Testis (tissue), 3 donors: ENCODE measurements around the gene HGS. TPM values are rescaled to one million over a fixed set of nuclear protein-coding genes. Genes with fewer than 3 reads are reported as not detected.

ENCODE experiments used
- DNase-seq: peaks from one replicate; pipeline ENCODE4 v3.0.0-alpha.2; 2019
- H3K27ac ChIP-seq, 2 donors: fragments of 200-600 bp; sonication (generic); one replicate each; pipeline ENCODE4 v1.5.1; 2019
- H3K27me3 ChIP-seq: fragments of 200-600 bp; sonication (generic); one replicate; pipeline ENCODE4 v1.5.1; 2019
- H3K36me3 ChIP-seq: fragments of 200-600 bp; sonication (generic); one replicate; pipeline ENCODE4 v1.5.1; 2017; ENCODE audit warnings: low read depth; ENCODE audit errors: missing control alignments
- H3K4me1 ChIP-seq: fragments of 200-600 bp; sonication (generic); one replicate; pipeline ENCODE4 v1.5.1; 2019
- H3K4me3 ChIP-seq, 2 donors: fragments of 200-600 bp; sonication (generic); one replicate each; pipeline ENCODE4 v1.5.1; 2017 to 2019
- H3K9me3 ChIP-seq: fragments of 200-600 bp; sonication (generic); one replicate; pipeline ENCODE4 v1.5.1; 2017
- POLR2A ChIP-seq: fragments of 450-650 bp; IDR thresholded peaks from one replicate; pipeline ENCODE4 v1.6.1; 2017; ENCODE audit warnings: antibody characterized with exemption, mild to moderate bottlenecking, moderate library complexity
- WGBS, 2 donors: methylation state at CpG; one replicate each; pipeline ENCODE4 v1.1.5; 2018; 5-methylcytosine and 5-hydroxymethylcytosine counted together
- intact Hi-C: fragments of 100-400 bp; cut with DNase I; formaldehyde crosslinking; loops from one replicate; pipeline ENCODE4 v1.15.1; 2023; ENCODE audit warnings: low total_unique reads
- polyA plus RNA-seq: library from polyadenylated mRNA; stranded (reverse); fragments of 350-450 nt; fragmentation: Illumina TruSeq; extraction: RNeasy Lipid Tissue Mini Kit (QIAGEN cat#74804); gene quantifications from one replicate; pipeline ENCODE4 v1.2.3, GENCODE V29; 2014; ENCODE audit warnings: low read depth, low replicate concordance; ENCODE audit not compliant: insufficient read depth
- total RNA-seq, 2 donors: library from RNA; depleted of rRNA; stranded (reverse); fragments of >200 nt; gene quantifications; one replicate each; pipeline ENCODE4 v1.2.3, GENCODE V29; 2016
- TF ChIP-seq, protein P1 (sequence below), 3 experiments: fragments of 450-650 bp in 2 of 3; fragments of 200-600 bp in 1 of 3; sonication (generic) in 1 of 3; IDR thresholded peaks; one replicate each; pipeline ENCODE4 v1.5.1; 2016 to 2019; ENCODE audit warnings: antibody characterized with exemption in 3 of 3, mild to moderate bottlenecking in 2 of 3, moderate library complexity in 1 of 3

HGS gene
- total and polyA plus RNA-seq, 3 donors from 2014 or later: 154 to 182 (median 160) TPM

DNA sequence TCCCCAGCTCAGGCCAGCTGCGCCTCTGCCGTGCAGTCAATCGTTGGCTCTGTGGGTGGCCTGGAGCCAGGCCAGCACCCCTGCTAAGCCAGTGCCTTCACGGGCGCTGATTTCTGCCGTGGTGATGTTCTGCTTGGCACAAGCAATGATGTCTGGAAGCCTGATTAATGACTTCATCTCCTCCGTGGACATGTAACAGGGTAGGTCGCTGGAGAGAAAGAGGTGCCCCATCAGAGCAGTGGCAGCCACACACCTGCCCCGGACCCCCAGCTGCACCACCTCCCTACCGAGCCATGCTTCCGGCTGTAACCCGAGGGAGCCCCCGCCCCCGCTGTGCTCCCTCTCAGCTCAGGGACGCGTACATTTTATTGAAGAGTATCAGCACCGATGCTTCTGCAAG is 2.1 kb upstream of the HGS start:
- intact Hi-C loops: no loop called here
- WGBS, 2 donors: 49 to 55% methylated on average over 10 to 17 of the region's 17 CpGs
- no peaks in the 10 kb centered on the region for H3K27me3 ChIP-seq

DNA sequence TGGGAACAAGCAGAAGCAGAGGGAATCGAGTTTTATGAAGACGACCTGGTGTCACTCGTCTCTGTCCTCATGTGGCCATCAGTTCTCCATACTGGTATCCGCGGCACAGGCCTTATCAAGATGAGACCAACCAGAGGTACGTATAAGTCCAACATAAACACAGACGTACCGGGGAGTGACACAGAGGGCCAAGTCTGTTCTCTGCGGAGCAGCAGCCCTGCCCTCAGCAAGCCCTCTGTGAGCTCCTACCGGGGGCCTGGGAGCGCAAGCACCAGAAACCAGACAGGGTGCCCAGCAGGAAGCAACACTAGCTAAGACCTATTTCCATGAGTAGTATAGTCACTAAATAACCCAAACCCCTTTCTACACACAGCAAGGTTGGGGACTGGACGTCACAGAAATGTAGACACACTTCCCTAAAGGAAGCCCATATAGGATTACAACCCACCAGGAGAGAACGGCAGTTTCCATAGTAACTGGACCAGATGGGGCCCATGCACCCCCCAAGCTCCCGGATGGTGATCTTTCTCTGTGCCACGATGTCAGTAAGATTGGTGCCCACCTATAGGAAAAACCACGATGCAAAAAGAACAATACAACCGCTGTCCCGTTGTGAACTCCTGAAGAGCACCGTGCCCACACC is 1.1 kb upstream of the HGS start:
- Histone ChIP-seq H3K9me3 (no peaks in the 10 kb centered on the region), H3K4me1 (peaks cover 27% of the 10 kb centered on the region), H3K27me3 (no peaks in the 10 kb centered on the region), H3K27ac (peak overlapping the region in 1 of 2 donors; percentile 70), H3K36me3 (no peaks in the 10 kb centered on the region), H3K4me3 (peak overlapping the region; percentile 97 to 99)
- WGBS, 2 donors: 26 to 30% methylated on average over 11 to 19 of the region's 19 CpGs
- TF ChIP-seq, protein P1, sequence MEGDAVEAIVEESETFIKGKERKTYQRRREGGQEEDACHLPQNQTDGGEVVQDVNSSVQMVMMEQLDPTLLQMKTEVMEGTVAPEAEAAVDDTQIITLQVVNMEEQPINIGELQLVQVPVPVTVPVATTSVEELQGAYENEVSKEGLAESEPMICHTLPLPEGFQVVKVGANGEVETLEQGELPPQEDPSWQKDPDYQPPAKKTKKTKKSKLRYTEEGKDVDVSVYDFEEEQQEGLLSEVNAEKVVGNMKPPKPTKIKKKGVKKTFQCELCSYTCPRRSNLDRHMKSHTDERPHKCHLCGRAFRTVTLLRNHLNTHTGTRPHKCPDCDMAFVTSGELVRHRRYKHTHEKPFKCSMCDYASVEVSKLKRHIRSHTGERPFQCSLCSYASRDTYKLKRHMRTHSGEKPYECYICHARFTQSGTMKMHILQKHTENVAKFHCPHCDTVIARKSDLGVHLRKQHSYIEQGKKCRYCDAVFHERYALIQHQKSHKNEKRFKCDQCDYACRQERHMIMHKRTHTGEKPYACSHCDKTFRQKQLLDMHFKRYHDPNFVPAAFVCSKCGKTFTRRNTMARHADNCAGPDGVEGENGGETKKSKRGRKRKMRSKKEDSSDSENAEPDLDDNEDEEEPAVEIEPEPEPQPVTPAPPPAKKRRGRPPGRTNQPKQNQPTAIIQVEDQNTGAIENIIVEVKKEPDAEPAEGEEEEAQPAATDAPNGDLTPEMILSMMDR (IDR thresholded peaks at IDR 0.05): no peak
- TF ChIP-seq POLR2A: no peak
- no peak for DNase-seq
- intact Hi-C loops: no loop called here

More for the DNA sequence above, 2.1 kb upstream of the HGS start:
- H3K27ac ChIP-seq: no peak overlapping the region
- H3K4me3 ChIP-seq: no peak overlapping the region
- no peaks in the 10 kb centered on the region for H3K36me3 ChIP-seq
- TF ChIP-seq POLR2A: no peak
- TF ChIP-seq, protein P1 (IDR thresholded peaks at IDR 0.05): no peak
- peaks cover 27% of the 10 kb centered on the region for H3K4me1 ChIP-seq
- DNase-seq: peak; percentile 49
- H3K9me3 ChIP-seq: no peaks in the 10 kb centered on the region

DNA sequence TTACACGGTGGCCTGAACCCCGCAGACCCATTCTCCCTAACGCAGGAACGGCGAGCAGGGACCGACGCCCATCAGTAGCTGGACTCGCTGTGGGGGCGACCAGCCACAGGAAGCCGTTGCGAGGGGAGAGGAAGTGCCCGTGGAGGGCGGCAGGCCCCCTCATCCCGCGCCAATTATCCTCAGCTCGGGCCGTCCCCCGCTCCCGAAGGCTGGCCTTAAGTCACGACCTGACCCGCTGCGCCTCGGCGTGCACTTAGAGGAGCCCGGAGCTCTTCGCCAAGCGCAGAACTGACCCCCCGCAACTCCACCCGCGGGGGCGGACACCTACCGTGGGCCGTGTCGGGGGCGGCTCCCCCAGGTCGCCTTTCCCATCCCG is 615 bp upstream of the HGS start:
- intact Hi-C loops: no loop called here
- H3K36me3 ChIP-seq: no peaks in the 10 kb centered on the region
- H3K27me3 ChIP-seq: no peaks in the 10 kb centered on the region
- WGBS, 2 donors: 1 to 4% methylated on average over 5 to 35 of the region's 37 CpGs
- peaks cover 27% of the 10 kb centered on the region for H3K4me1 ChIP-seq
- peak overlapping the region; percentile 23 to 70 for H3K27ac ChIP-seq
- DNase-seq: no peak
- H3K9me3 ChIP-seq: no peaks in the 10 kb centered on the region
- peak overlapping the region; percentile 97 to 99 for H3K4me3 ChIP-seq
- TF ChIP-seq, protein P1 (IDR thresholded peaks at IDR 0.05): no peak
- TF ChIP-seq POLR2A: no peak

DNA sequence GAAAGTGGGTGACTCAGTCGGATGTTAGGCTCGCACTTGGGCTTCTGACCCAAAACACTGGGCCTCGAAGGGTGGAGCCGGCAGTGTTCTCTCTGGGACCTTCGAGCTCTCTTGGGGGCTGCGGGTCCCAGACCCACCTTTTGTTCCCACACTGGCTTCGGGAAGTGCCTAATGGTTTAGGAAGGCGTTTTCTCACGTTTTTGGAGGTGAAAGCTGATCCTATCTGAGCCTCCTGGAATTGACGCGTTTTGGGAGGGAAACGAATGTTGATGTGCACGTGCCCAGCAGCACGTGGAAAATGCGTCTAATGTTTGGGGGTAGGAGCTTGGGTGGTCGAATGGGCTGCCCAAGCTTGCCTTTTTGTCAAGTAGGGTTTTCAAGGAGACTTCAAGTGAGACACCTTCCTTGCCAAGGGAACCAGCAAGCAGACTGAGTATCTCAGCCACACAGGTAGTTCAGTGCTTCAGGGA is 666 bp downstream of the HGS start:
- Histone ChIP-seq H3K4me3 (peak overlapping the region; percentile 97 to 99), H3K36me3 (no peaks in the 10 kb centered on the region), H3K27me3 (no peaks in the 10 kb centered on the region), H3K27ac (peak overlapping the region; percentile 55 to 77), H3K9me3 (no peaks in the 10 kb centered on the region), H3K4me1 (peaks cover 27% of the 10 kb centered on the region)
- TF ChIP-seq, protein P1 (IDR thresholded peaks at IDR 0.05): no peak
- no peak for TF ChIP-seq POLR2A
- no peak for DNase-seq
- intact Hi-C loops: no loop called here
- WGBS, 2 donors: 0 to 3% methylated on average over 10 to 16 of the region's 16 CpGs

DNA sequence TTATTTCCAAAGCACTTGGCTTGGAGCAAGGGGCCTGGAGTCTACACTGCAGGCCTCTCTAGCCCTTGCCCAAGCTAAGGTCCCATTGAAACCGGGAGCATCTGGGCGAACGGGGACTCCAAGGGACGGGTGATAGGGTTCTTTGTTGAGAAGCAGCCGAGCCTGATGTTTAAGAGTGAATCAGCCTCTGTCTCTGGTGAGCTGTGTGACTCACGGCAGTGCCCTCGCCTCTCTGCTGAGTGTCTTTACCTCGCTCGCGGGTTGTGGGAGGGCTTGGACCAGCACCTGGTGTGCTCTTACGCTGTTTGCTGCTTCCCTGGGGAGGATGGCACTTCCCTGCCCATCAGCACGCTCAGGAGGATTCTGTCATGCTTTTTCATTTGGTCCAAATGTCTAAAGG is 1.3 kb downstream of the HGS start:
- peak overlapping the region in 1 of 2 donors; percentile 99 for H3K4me3 ChIP-seq
- intact Hi-C loops: no loop called here
- H3K27me3 ChIP-seq: no peaks in the 10 kb centered on the region
- H3K36me3 ChIP-seq: no peaks in the 10 kb centered on the region
- 61 to 80% methylated on average over 12 of the region's 12 CpGs for WGBS, 2 donors
- DNase-seq: no peak
- no peak overlapping the region for H3K27ac ChIP-seq
- TF ChIP-seq POLR2A: no peak
- TF ChIP-seq, protein P1 (IDR thresholded peaks at IDR 0.05): no peak
- H3K9me3 ChIP-seq: no peaks in the 10 kb centered on the region
- peaks cover 27% of the 10 kb centered on the region for H3K4me1 ChIP-seq
